Fibroblast of peridontal ligament (primary cell): ENCODE measurements around the gene KLF5.
"Not testable (repeated sequence)": the region's sequence is repeated elsewhere in the genome, so short reads cannot be mapped to it uniquely, and the experiment has no call there.

Experiments used
- DNase-seq: peaks from one replicate; pipeline ENCODE4 v3.0.0-alpha.2; 2010; ENCODE audit errors: extremely low read depth

KLF5 gene

GRCh38 chr13:73058736-73059459 is at the start of gene KLF5:
Gene KLF5 (plus strand): TSS chr13:73059005. CDS start chr13:73059328, 323 bp downstream.
- peak; percentile 76 for DNase-seq

GRCh38 chr13:73011751-73012150 is 47.1 kb upstream of the KLF5 start:
- no peak for DNase-seq

- no peak for DNase-seq
Measured at GRCh38 chr13:73015805-73016204, 43.0 kb upstream of the KLF5 start.

GRCh38 chr13:73018336-73018735 is 40.5 kb upstream of the KLF5 start:
- DNase-seq, result no peak

GRCh38 chr13:73025217-73026012 is 33.4 kb upstream of the KLF5 start:
- DNase-seq, result no peak

GRCh38 chr13:73034901-73035300 is 23.9 kb upstream of the KLF5 start:
- no peak for DNase-seq

- DNase-seq, result no peak
Measured at GRCh38 chr13:73035660-73036059, 23.1 kb upstream of the KLF5 start.

- DNase-seq, result no peak
Measured at GRCh38 chr13:73036566-73036965, 22.2 kb upstream of the KLF5 start.

GRCh38 chr13:73038064-73038463 is 20.7 kb upstream of the KLF5 start:
- DNase-seq, result no peak

GRCh38 chr13:73039201-73040108 is 19.4 kb upstream of the KLF5 start:
- no peak for DNase-seq

GRCh38 chr13:73040484-73040883 is 18.3 kb upstream of the KLF5 start:
- DNase-seq, result no peak

GRCh38 chr13:73040968-73041596 is 17.7 kb upstream of the KLF5 start:
- DNase-seq, result no peak

GRCh38 chr13:73045031-73045430 is 13.8 kb upstream of the KLF5 start:
- no peak for DNase-seq

- not testable (repeated sequence) for DNase-seq
Measured at GRCh38 chr13:73048615-73049014, 10.2 kb upstream of the KLF5 start.

GRCh38 chr13:73054712-73055111 is 4.1 kb upstream of the KLF5 start:
- no peak for DNase-seq

- DNase-seq, result no peak
Measured at GRCh38 chr13:73055813-73056564, 2.8 kb upstream of the KLF5 start.

GRCh38 chr13:73056565-73056962 is 2.2 kb upstream of the KLF5 start:
- no peak for DNase-seq

- no peak for DNase-seq
Measured at GRCh38 chr13:73057284-73058063, 1.3 kb upstream of the KLF5 start.

- DNase-seq, result no peak
Measured at GRCh38 chr13:73058064-73058313, 816 bp upstream of the KLF5 start.

GRCh38 chr13:73058432-73058735 is 421 bp upstream of the KLF5 start:
- DNase-seq, result no peak
